SW 1271 (cell line): ENCODE data around the gene IFT52.

ENCODE experiments used
- DNase-seq, 2 experiments: peaks; one replicate each; lab custom pipeline; 2025; lab: John Stamatoyannopoulos, UW

IFT52 gene

GRCh38 chr20:43590392-43591303 lies at the start of gene IFT52:
Gene IFT52 (plus strand): TSS chr20:43590937. CDS start chr20:43594699, 3,762 bp downstream.
- DNase-seq: peak; percentile 86 to 97

GRCh38 chr20:43541214-43541613 lies 49.5 kb upstream of the IFT52 start:
- DNase-seq: no peak

GRCh38 chr20:43542161-43542560 lies 48.6 kb upstream of the IFT52 start:
- DNase-seq: no peak

GRCh38 chr20:43542674-43543073 lies 48.1 kb upstream of the IFT52 start:
- no peak for DNase-seq

- DNase-seq: no peak
Observed at GRCh38 chr20:43543138-43543537, 47.6 kb upstream of the IFT52 start.

- no peak for DNase-seq
Observed at GRCh38 chr20:43544501-43544900, 46.2 kb upstream of the IFT52 start.

- no peak for DNase-seq
Observed at GRCh38 chr20:43545837-43546578, 44.7 kb upstream of the IFT52 start.

GRCh38 chr20:43548273-43548880 lies 42.4 kb upstream of the IFT52 start:
- no peak for DNase-seq

GRCh38 chr20:43549416-43550065 lies 41.2 kb upstream of the IFT52 start:
- DNase-seq: no peak

- no peak for DNase-seq
Observed at GRCh38 chr20:43550456-43550855, 40.3 kb upstream of the IFT52 start.

- no peak for DNase-seq
Observed at GRCh38 chr20:43554369-43554768, 36.4 kb upstream of the IFT52 start.

- no peak for DNase-seq
Observed at GRCh38 chr20:43558412-43559146, 32.2 kb upstream of the IFT52 start, which contains the start of gene SGK2. Gene SGK2 (plus strand): TSS chr20:43559027. CDS start chr20:43566496, 7,469 bp downstream.

- DNase-seq: no peak
Observed at GRCh38 chr20:43559147-43559987, 31.4 kb upstream of the IFT52 start.

GRCh38 chr20:43560974-43561373 lies 29.8 kb upstream of the IFT52 start:
- DNase-seq: no peak

- no peak for DNase-seq
Observed at GRCh38 chr20:43563429-43563828, 27.3 kb upstream of the IFT52 start.

- DNase-seq: no peak
Observed at GRCh38 chr20:43563991-43564390, 26.7 kb upstream of the IFT52 start.

GRCh38 chr20:43564455-43564854 lies 26.3 kb upstream of the IFT52 start:
- DNase-seq: no peak

- no peak for DNase-seq
Observed at GRCh38 chr20:43564993-43565757, 25.6 kb upstream of the IFT52 start.

- DNase-seq: no peak
Observed at GRCh38 chr20:43565758-43566104, 25.0 kb upstream of the IFT52 start.

- no peak for DNase-seq
Observed at GRCh38 chr20:43567477-43567876, 23.3 kb upstream of the IFT52 start.
